IMR-90 (cell line): ENCODE results near the gene IL1RAPL1. TPM values are rescaled to one million over a fixed set of nuclear protein-coding genes. Genes with fewer than 3 reads are reported as not detected.

Experiments
- ATAC-seq: fragments of 200-7000 bp; cut with Tn5 transposase; 2 replicates; pipeline ENCODE4 v1.9.1; 2020; ENCODE audit warnings: low read depth, mild to moderate bottlenecking, moderate library complexity
- BruUV-seq: library from RNA; stranded (reverse); fragments of 400-500 nt; replicated peaks from 2 replicates; lab custom pipeline; 2021; lab: Mats Ljungman, UMichigan
- CTCF ChIA-PET: fragments of 300-600 bp; formaldehyde crosslinking; extraction: SDS; loops from one replicate; lab custom pipeline; 2021; ENCODE audit warnings: antibody characterized with exemption; lab: Yijun Ruan, JAX
- POLR2A ChIA-PET: fragments of 300-600 bp; sonication (Branson Sonifier 250); formaldehyde crosslinking; loops from one replicate; lab custom pipeline; 2022; ENCODE audit warnings: antibody characterized with exemption; ENCODE audit not compliant: unreplicated experiment; lab: Charles Lee
- DNase-seq: peaks from one replicate; pipeline ENCODE4 v3.0.0; 2013
- H2AFZ ChIP-seq: replicated peaks from 2 replicates; pipeline ENCODE3; 2013; ENCODE audit warnings: low read length, mild to moderate bottlenecking; ENCODE audit not compliant: poor library complexity
- H2AK5ac ChIP-seq: 2 replicates; pipeline ENCODE4 v1.6.1; 2013; ENCODE audit warnings: low read depth, low read length, inconsistent platforms
- H2AK9ac ChIP-seq: replicated peaks from 2 replicates; pipeline ENCODE3; 2013; ENCODE audit warnings: mild to moderate bottlenecking, low read depth, low read length, moderate library complexity; ENCODE audit not compliant: poor library complexity
- H2BK120ac ChIP-seq: 2 replicates; pipeline ENCODE4 v1.6.1; 2013; ENCODE audit warnings: low read depth, low read length, inconsistent platforms
- H2BK15ac ChIP-seq: 3 replicates; pipeline ENCODE4 v1.6.1; 2013; ENCODE audit warnings: low read depth, low read length, inconsistent platforms
- H2BK20ac ChIP-seq: 2 replicates; pipeline ENCODE4 v1.6.1; 2013; ENCODE audit warnings: low read depth, mild to moderate bottlenecking, inconsistent platforms, low read length, moderate library complexity
- H2BK5ac ChIP-seq: 2 replicates; pipeline ENCODE4 v1.6.1; 2013; ENCODE audit warnings: mild to moderate bottlenecking, low read depth, low read length, inconsistent platforms; ENCODE audit not compliant: poor library complexity, severe bottlenecking
- H3K14ac ChIP-seq: replicated peaks from 2 replicates; pipeline ENCODE4 v1.6.1; 2013; ENCODE audit warnings: low read depth, low read length, inconsistent platforms
- H3K18ac ChIP-seq: 2 replicates; pipeline ENCODE4 v1.6.1; 2013; ENCODE audit warnings: low read depth, low read length, control low read depth
- H3K23ac ChIP-seq: 2 replicates; pipeline ENCODE4 v1.6.1; 2013; ENCODE audit warnings: low read depth, low read length, inconsistent platforms
- H3K27ac ChIP-seq: 2 replicates; pipeline ENCODE4 v1.5.1; 2013; ENCODE audit warnings: mild to moderate bottlenecking, control low read depth, low read length; ENCODE audit not compliant: insufficient read depth
- H3K27me3 ChIP-seq: 2 replicates; pipeline ENCODE4 v1.6.1; 2013; ENCODE audit warnings: low read length; ENCODE audit not compliant: control insufficient read depth, insufficient read depth
- H3K36me3 ChIP-seq: 2 replicates; pipeline ENCODE4 v1.6.1; 2013; ENCODE audit warnings: low read length, mixed read lengths; ENCODE audit not compliant: control insufficient read depth, insufficient read depth
- H3K4ac ChIP-seq: 2 replicates; pipeline ENCODE4 v1.6.1; 2013; ENCODE audit warnings: low read depth, low read length, inconsistent platforms
- H3K4me1 ChIP-seq: 2 replicates; pipeline ENCODE4 v1.6.1; 2013; ENCODE audit warnings: low read length, mixed read lengths; ENCODE audit not compliant: control insufficient read depth, insufficient read depth
- H3K4me2 ChIP-seq: 2 replicates; pipeline ENCODE4 v1.6.1; 2013; ENCODE audit warnings: low read depth, mild to moderate bottlenecking, control low read depth, low read length, moderate library complexity
- H3K4me3 ChIP-seq: 2 replicates; pipeline ENCODE4 v1.5.1; 2013; ENCODE audit warnings: low read depth, mild to moderate bottlenecking, control low read depth, low read length, moderate library complexity; ENCODE audit not compliant: insufficient read depth
- H3K56ac ChIP-seq: 2 replicates; pipeline ENCODE4 v1.6.1; 2013; ENCODE audit warnings: low read length, inconsistent platforms; ENCODE audit not compliant: insufficient read depth; ENCODE audit errors: extremely low read depth
- H3K79me1 ChIP-seq, 2 experiments: 2 replicates each; pipeline ENCODE4 v1.6.1; 2013; ENCODE audit warnings: low read length in 2 of 2, inconsistent platforms in 1 of 2, low read depth in 1 of 2
- H3K9ac ChIP-seq: 2 replicates; pipeline ENCODE4 v1.6.1; 2013; ENCODE audit warnings: low read depth, low read length, control low read depth
- H3K9me1 ChIP-seq: 2 replicates; pipeline ENCODE4 v1.6.1; 2013; ENCODE audit warnings: low read length, inconsistent platforms; ENCODE audit not compliant: insufficient read depth
- H3K9me3 ChIP-seq: 2 replicates; pipeline ENCODE4 v1.6.1; 2013; ENCODE audit warnings: low read length; ENCODE audit not compliant: control insufficient read depth, insufficient read depth
- H4K20me1 ChIP-seq: 2 replicates; pipeline ENCODE4 v1.6.1; 2013; ENCODE audit warnings: low read length, inconsistent platforms; ENCODE audit not compliant: insufficient read depth
- H4K5ac ChIP-seq: 2 replicates; pipeline ENCODE4 v1.6.1; 2013; ENCODE audit warnings: mild to moderate bottlenecking, low read depth, low read length, control low read depth
- H4K8ac ChIP-seq, 2 experiments: 2 replicates each; pipeline ENCODE4 v1.6.1; 2013; ENCODE audit warnings: low read depth in 2 of 2, low read length in 2 of 2, control low read depth in 1 of 2, inconsistent platforms in 1 of 2
- H4K91ac ChIP-seq: 2 replicates; pipeline ENCODE4 v1.6.1; 2013; ENCODE audit warnings: low read depth, low read length, inconsistent platforms; ENCODE audit not compliant: insufficient read depth
- BHLHE40 ChIP-seq: fragments of 150-350 bp; IDR thresholded peaks from 2 replicates; pipeline ENCODE4 v1.6.1; 2016; ENCODE audit warnings: mild to moderate bottlenecking, low read depth, low read length
- CEBPB ChIP-seq: IDR thresholded peaks from 2 replicates; pipeline ENCODE4 v1.6.1; 2012; ENCODE audit warnings: low read depth, low read length, improper control_type of control experiment
- CHD1 ChIP-seq: IDR thresholded peaks from 2 replicates; pipeline ENCODE4 v1.6.1; 2012; ENCODE audit warnings: low read depth, low read length, improper control_type of control experiment
- FOS ChIP-seq: fragments of 150-350 bp; IDR thresholded peaks from 2 replicates; pipeline ENCODE4 v1.6.1; 2016; ENCODE audit warnings: low read depth, low read length
- MAFK ChIP-seq: IDR thresholded peaks from 2 replicates; pipeline ENCODE4 v1.6.1; 2012; ENCODE audit warnings: low read depth, low read length, improper control_type of control experiment
- NFE2L2 ChIP-seq: fragments of 150-350 bp; IDR thresholded peaks from 2 replicates; pipeline ENCODE4 v1.6.1; 2016; ENCODE audit warnings: low read depth, mild to moderate bottlenecking, low read length
- POLR2A ChIP-seq: IDR thresholded peaks from 2 replicates; pipeline ENCODE4 v1.6.1; 2012; ENCODE audit warnings: mild to moderate bottlenecking, low read depth, low read length
- RCOR1 ChIP-seq: IDR thresholded peaks from 2 replicates; pipeline ENCODE4 v1.6.1; 2012; ENCODE audit warnings: mild to moderate bottlenecking, low read length, improper control_type of control experiment; ENCODE audit not compliant: insufficient replicate concordance
- SMC3 ChIP-seq: fragments of 150-350 bp; IDR thresholded peaks from 2 replicates; pipeline ENCODE4 v1.6.1; 2016; ENCODE audit warnings: low read depth, mild to moderate bottlenecking, antibody characterized with exemption, low read length, moderate library complexity
- WGBS, 2 experiments: methylation state at CpG; one replicate each; pipeline versions ENCODE4 v1.1.5 to v1.1.7; 2013; ENCODE audit warnings: missing lambda C conversion rate in 2 of 2; ENCODE audit not compliant: insufficient read length in 1 of 2; ENCODE audit errors: extremely low coverage in 2 of 2; 5-methylcytosine and 5-hydroxymethylcytosine counted together
- dilution Hi-C: fragments of 300-500 bp; cut with HindIII; formaldehyde crosslinking; loops from one replicate; pipeline ENCODE4 v1.14.3; 2018; ENCODE audit warnings: low sequenced_read_pairs; ENCODE audit not compliant: unreplicated experiment
- in situ Hi-C: fragments of 300-500 bp; cut with MboI; formaldehyde crosslinking; loops from 3 replicates; pipeline ENCODE4 v1.14.3; 2019; ENCODE audit warnings: low sequenced_read_pairs, inconsistent platforms, mixed read lengths
- intact Hi-C: fragments of 100-400 bp; cut with micrococcal nuclease; formaldehyde crosslinking; loops from 2 replicates; pipeline ENCODE4 v1.10.0; 2022
- polyA plus RNA-seq, 3 experiments: library from polyadenylated mRNA; depleted of rRNA; stranded (reverse); fragments of >200 nt; gene quantifications; 2 replicates each; pipeline ENCODE4 v1.2.3, GENCODE V29; 2012; ENCODE audit warnings: low replicate concordance in 1 of 3
- total RNA-seq: library from RNA; depleted of rRNA; stranded (reverse); fragments of >200 nt; gene quantifications from 2 replicates; pipeline ENCODE4 v1.2.3, GENCODE V29; 2012
- TF ChIP-seq, protein P1 (sequence below): conservative IDR thresholded peaks from 2 replicates; pipeline ENCODE4 v1.5.1; 2012; ENCODE audit warnings: mild to moderate bottlenecking, low read depth, low read length, improper control_type of control experiment
- TF ChIP-seq, protein P2 (sequence below): fragments of 150-350 bp; IDR thresholded peaks from 2 replicates; pipeline ENCODE4 v1.6.1; 2017; ENCODE audit warnings: mild to moderate bottlenecking, antibody characterized with exemption, low read length, low read depth

The IL1RAPL1 gene
- total and polyA plus RNA-seq, 2 of the 4 experiments (the other 2 are of a cell fraction), result 1.5 to 9.0 TPM

DNA sequence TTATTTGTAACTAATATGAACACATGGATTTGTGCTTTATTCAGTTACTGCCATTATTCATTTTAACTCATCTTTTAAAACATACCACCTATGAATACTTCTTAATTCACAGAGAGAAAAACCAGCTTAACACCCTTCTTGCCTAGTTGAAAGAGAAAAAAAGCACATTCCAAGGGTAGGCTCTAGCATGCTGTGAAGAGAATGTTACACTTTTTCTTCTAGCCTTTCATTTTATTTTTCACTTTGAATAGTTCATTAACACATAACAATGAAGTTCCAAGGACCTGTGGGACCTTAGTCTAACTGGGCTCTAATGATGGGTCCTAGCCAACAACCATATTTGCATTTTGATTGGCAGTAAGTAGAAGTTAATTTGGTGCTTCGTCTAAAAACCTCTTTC is 1348.2 kb downstream of the IL1RAPL1 start:
- in situ Hi-C loops, result no loop called here
- no peak overlapping the region for H2AK9ac ChIP-seq
- no CpG with 5 or more reads among the region's 1 CpG for WGBS, 2 experiments
- no peak overlapping the region for H4K91ac ChIP-seq
- H3K23ac ChIP-seq, result no peak overlapping the region
- H3K56ac ChIP-seq, result no peak overlapping the region
- H3K79me1 ChIP-seq, result no peaks in the 10 kb centered on the region
- H2AFZ ChIP-seq, result no peak overlapping the region
- H3K9ac ChIP-seq, result no peak overlapping the region
- no peak overlapping the region for H4K8ac ChIP-seq
- no peak overlapping the region for H2BK120ac ChIP-seq
- no peak overlapping the region for H3K18ac ChIP-seq
- no peaks in the 10 kb centered on the region for H3K9me1 ChIP-seq
- no peak overlapping the region for H2BK5ac ChIP-seq
- no peak overlapping the region for H3K4me2 ChIP-seq
- H3K4me3 ChIP-seq, result no peak overlapping the region
- H3K4ac ChIP-seq, result no peak overlapping the region
- no peaks in the 10 kb centered on the region for H4K20me1 ChIP-seq
- no peaks in the 10 kb centered on the region for H3K9me3 ChIP-seq
- no peak overlapping the region for H2AK5ac ChIP-seq
- no TSS peak for BruUV-seq
- no peaks in the 10 kb centered on the region for H3K36me3 ChIP-seq
- TF ChIP-seq CHD1 (no peak), BHLHE40 (no peak), FOS (no peak), SMC3 (no peak), CEBPB (no peak), RCOR1 (no peak), POLR2A (no peak), MAFK (no peak), NFE2L2 (no peak)
- TF ChIP-seq, protein P1, sequence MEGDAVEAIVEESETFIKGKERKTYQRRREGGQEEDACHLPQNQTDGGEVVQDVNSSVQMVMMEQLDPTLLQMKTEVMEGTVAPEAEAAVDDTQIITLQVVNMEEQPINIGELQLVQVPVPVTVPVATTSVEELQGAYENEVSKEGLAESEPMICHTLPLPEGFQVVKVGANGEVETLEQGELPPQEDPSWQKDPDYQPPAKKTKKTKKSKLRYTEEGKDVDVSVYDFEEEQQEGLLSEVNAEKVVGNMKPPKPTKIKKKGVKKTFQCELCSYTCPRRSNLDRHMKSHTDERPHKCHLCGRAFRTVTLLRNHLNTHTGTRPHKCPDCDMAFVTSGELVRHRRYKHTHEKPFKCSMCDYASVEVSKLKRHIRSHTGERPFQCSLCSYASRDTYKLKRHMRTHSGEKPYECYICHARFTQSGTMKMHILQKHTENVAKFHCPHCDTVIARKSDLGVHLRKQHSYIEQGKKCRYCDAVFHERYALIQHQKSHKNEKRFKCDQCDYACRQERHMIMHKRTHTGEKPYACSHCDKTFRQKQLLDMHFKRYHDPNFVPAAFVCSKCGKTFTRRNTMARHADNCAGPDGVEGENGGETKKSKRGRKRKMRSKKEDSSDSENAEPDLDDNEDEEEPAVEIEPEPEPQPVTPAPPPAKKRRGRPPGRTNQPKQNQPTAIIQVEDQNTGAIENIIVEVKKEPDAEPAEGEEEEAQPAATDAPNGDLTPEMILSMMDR, result no peak
- TF ChIP-seq, protein P2, sequence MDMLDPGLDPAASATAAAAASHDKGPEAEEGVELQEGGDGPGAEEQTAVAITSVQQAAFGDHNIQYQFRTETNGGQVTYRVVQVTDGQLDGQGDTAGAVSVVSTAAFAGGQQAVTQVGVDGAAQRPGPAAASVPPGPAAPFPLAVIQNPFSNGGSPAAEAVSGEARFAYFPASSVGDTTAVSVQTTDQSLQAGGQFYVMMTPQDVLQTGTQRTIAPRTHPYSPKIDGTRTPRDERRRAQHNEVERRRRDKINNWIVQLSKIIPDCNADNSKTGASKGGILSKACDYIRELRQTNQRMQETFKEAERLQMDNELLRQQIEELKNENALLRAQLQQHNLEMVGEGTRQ, result no peak
- H4K5ac ChIP-seq, result no peak overlapping the region
- no peaks in the 10 kb centered on the region for H3K4me1 ChIP-seq
- no peak overlapping the region for H2BK15ac ChIP-seq
- intact Hi-C loops, result no loop called here
- no peak overlapping the region for H3K27ac ChIP-seq
- dilution Hi-C loops, result no loop called here
- POLR2A ChIA-PET, result no interaction called here
- no peak overlapping the region for H2BK20ac ChIP-seq
- ATAC-seq, result no peak
- H3K14ac ChIP-seq, result no peak overlapping the region
- CTCF ChIA-PET, result no interaction called here
- H3K27me3 ChIP-seq, result no peaks in the 10 kb centered on the region
- DNase-seq, result no peak
